Tibial artery (tissue), 4 donors: ENCODE results near the gene SMIM38.

ENCODE experiments used
- DNase-seq, 2 donors: peaks; one replicate each; pipeline ENCODE4 v3.0.0-alpha.2; 2019
- H3K27ac ChIP-seq, 2 donors: fragments of 200-600 bp; sonication (generic) in 1 of 2; 1 replicate in 1 of 2; 2 replicates in 1 of 2; pipeline ENCODE4 v1.5.1; 2018 to 2019; ENCODE audit warnings: mild to moderate bottlenecking in 1 of 2
- H3K27me3 ChIP-seq, 2 donors: fragments of 200-600 bp; sonication (generic) in 1 of 2; one replicate each; pipeline versions ENCODE4 v1.5.1 to v1.6.0; 2016 to 2019
- H3K36me3 ChIP-seq, 3 donors: fragments of 200-600 bp; sonication (generic) in 2 of 3; one replicate each; pipeline ENCODE4 v1.5.1; 2016 to 2019; ENCODE audit warnings: mild to moderate bottlenecking in 2 of 3
- H3K4me1 ChIP-seq, 4 donors: fragments of 200-600 bp; sonication (generic) in 2 of 4; 1 replicate in 3 of 4; 2 replicates in 1 of 4; pipeline ENCODE4 v1.5.1; 2016 to 2019
- H3K4me3 ChIP-seq, 2 donors: fragments of 200-600 bp; sonication (generic) in 1 of 2; 1 replicate in 1 of 2; 2 replicates in 1 of 2; pipeline ENCODE4 v1.5.1; 2018 to 2019; ENCODE audit warnings: mild to moderate bottlenecking in 2 of 2
- H3K9me3 ChIP-seq, 3 donors: fragments of 200-600 bp; sonication (generic) in 1 of 3; one replicate each; pipeline ENCODE4 v1.5.1; 2016 to 2019
- intact Hi-C: fragments of 100-400 bp; cut with DNase I; formaldehyde crosslinking; loops from one replicate; pipeline ENCODE4 v1.15.0; 2023; ENCODE audit warnings: low total_unique reads
- TF ChIP-seq, protein P1 (sequence below), 2 experiments: fragments of 200-600 bp in 1 of 2; fragments of 450-650 bp in 1 of 2; IDR thresholded peaks; one replicate each; pipeline ENCODE4 v1.5.1; 2017 to 2019; ENCODE audit warnings: antibody characterized with exemption in 2 of 2, mild to moderate bottlenecking in 1 of 2, moderate library complexity in 1 of 2

Gene SMIM38

DNA sequence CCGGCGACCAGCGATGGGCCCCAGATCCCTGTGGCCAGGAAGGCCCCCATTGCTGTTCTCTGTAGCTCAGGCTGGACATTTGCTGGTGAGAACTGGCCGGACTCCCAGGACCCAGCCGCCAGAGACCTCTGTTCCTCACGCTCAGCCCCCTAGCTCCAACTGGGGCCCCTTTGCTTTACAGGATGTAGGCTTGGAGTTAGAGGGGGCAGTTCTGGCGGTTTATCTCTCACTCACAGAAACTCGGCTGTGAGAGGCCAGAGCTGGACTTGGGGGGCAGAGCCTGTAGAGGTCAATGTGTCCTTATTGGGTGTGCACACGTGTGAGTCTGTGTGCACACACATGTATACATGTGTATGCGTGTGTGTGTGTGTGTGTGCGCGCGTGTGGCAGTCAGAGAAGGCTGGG lies 502 bp downstream of the SMIM38 start:
- no peaks in the 10 kb centered on the region for H3K36me3 ChIP-seq
- no peak overlapping the region for H3K4me3 ChIP-seq
- TF ChIP-seq, protein P1, sequence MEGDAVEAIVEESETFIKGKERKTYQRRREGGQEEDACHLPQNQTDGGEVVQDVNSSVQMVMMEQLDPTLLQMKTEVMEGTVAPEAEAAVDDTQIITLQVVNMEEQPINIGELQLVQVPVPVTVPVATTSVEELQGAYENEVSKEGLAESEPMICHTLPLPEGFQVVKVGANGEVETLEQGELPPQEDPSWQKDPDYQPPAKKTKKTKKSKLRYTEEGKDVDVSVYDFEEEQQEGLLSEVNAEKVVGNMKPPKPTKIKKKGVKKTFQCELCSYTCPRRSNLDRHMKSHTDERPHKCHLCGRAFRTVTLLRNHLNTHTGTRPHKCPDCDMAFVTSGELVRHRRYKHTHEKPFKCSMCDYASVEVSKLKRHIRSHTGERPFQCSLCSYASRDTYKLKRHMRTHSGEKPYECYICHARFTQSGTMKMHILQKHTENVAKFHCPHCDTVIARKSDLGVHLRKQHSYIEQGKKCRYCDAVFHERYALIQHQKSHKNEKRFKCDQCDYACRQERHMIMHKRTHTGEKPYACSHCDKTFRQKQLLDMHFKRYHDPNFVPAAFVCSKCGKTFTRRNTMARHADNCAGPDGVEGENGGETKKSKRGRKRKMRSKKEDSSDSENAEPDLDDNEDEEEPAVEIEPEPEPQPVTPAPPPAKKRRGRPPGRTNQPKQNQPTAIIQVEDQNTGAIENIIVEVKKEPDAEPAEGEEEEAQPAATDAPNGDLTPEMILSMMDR (IDR thresholded peaks at IDR 0.05) = no peak
- peak in 1 of 2 donors; percentile 46 for DNase-seq
- intact Hi-C loops = no loop called here
- H3K9me3 ChIP-seq = no peaks in the 10 kb centered on the region
- no peak overlapping the region for H3K27ac ChIP-seq
- H3K4me1 ChIP-seq = peaks cover 4 to 23% (median 15%) of the 10 kb centered on the region in 4 donors
- H3K27me3 ChIP-seq = no peaks in the 10 kb centered on the region

DNA sequence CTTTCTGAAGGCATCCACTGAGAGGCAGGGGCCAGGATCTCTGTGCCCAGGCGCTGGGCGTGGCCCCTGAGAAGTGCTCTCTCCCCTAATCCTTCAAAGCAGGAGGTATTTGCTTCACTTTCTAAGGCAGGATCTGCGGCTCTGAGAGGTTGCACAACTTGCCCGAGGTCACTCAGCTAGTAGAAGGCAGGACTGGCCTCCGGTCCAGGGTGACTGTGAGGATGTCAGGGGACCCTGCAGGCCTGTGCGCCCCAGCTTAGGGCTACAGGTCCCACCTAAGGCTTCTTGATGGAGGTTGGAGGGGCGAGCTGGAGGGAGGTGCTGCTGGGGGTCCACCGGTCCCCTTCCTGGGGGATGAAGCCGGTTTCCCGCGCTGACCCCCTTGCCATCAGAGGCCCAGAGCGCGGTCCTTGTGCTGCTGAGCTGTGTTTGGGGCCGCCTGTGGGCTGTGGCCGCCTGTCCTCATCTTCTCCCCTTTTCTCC lies 979 bp downstream of the SMIM38 start:
- no peaks in the 10 kb centered on the region for H3K9me3 ChIP-seq
- peak overlapping the region; percentile 29 to 46 for H3K27ac ChIP-seq
- H3K4me1 ChIP-seq = peaks cover 4 to 23% (median 15%) of the 10 kb centered on the region in 4 donors
- no peak for DNase-seq
- TF ChIP-seq, protein P1 (IDR thresholded peaks at IDR 0.05) = no peak
- H3K4me3 ChIP-seq = peak overlapping the region in 1 of 2 donors; percentile 38
- H3K36me3 ChIP-seq = no peaks in the 10 kb centered on the region
- no peaks in the 10 kb centered on the region for H3K27me3 ChIP-seq
- intact Hi-C loops = no loop called here

DNA sequence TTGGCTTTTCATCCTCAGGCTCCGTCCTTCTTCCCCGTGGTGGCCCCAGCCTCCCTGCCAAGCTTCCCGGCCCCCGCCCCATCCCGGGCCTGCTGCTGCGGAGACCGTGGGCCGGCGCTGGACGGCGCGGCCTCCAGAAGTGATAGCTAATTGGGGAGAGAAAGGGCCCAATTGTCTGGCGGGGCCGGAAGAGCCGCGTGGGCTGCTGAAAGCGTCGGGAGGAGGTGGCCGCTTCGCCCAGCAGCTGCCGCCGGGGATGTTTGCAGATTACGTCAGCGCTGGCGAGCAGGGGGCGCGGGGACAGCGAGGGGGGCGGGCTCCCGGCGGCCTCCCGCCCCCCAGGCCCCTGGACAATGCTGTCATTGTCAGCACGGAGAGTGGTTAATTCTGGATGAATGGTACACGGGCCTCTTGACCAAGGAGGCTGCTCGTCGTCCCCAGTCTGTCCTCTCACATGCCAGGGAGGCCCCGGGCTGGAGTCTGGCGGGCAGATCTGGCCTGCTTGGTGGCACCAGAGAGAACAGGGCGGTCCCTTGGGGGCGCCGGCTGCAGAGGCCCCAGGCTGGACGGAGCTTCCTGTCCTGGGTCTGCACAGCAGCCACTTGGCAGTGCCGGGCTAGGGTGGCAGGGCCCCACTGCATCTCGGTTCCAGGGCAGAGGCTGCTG lies 1.6 kb downstream of the SMIM38 start:
- DNase-seq = peak in 1 of 2 donors; percentile 73
- intact Hi-C loops = no loop called here
- Histone ChIP-seq H3K27ac (peak overlapping the region; percentile 29 to 46), H3K27me3 (no peaks in the 10 kb centered on the region), H3K36me3 (no peaks in the 10 kb centered on the region), H3K4me1 (peaks cover 4 to 23% (median 15%) of the 10 kb centered on the region in 4 donors), H3K9me3 (no peaks in the 10 kb centered on the region), H3K4me3 (peak overlapping the region; percentile 27 to 38)
- TF ChIP-seq, protein P1 (IDR thresholded peaks at IDR 0.05) = no peak

DNA sequence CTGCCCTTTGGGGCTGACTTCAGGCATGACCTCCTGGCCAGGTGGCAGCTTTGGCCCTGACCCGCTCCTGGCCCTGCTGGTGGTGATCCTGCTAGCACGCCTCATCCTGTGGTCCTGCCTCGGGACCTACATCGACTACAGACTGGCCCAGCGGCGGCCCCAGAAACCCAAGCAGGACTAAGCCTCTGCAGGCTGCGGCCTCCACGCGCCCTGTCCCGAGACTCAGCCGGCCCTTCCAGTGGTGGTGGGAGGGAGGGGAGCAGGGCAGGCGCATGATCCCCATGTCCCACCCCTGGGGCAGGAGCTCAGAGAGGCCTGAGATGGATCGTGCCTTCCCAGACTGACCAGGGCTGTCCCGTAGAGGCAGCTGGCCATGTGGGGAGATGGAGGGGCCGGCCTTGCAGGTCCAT lies 2.1 kb downstream of the SMIM38 start:
- Histone ChIP-seq H3K27ac (peak overlapping the region; percentile 29 to 46), H3K36me3 (no peaks in the 10 kb centered on the region), H3K27me3 (no peaks in the 10 kb centered on the region), H3K9me3 (no peaks in the 10 kb centered on the region), H3K4me1 (peaks cover 4 to 23% (median 15%) of the 10 kb centered on the region in 4 donors), H3K4me3 (no peak overlapping the region)
- intact Hi-C loops = no loop called here
- peak in 1 of 2 donors; percentile 61 for DNase-seq
- TF ChIP-seq, protein P1 (IDR thresholded peaks at IDR 0.05) = no peak

DNA sequence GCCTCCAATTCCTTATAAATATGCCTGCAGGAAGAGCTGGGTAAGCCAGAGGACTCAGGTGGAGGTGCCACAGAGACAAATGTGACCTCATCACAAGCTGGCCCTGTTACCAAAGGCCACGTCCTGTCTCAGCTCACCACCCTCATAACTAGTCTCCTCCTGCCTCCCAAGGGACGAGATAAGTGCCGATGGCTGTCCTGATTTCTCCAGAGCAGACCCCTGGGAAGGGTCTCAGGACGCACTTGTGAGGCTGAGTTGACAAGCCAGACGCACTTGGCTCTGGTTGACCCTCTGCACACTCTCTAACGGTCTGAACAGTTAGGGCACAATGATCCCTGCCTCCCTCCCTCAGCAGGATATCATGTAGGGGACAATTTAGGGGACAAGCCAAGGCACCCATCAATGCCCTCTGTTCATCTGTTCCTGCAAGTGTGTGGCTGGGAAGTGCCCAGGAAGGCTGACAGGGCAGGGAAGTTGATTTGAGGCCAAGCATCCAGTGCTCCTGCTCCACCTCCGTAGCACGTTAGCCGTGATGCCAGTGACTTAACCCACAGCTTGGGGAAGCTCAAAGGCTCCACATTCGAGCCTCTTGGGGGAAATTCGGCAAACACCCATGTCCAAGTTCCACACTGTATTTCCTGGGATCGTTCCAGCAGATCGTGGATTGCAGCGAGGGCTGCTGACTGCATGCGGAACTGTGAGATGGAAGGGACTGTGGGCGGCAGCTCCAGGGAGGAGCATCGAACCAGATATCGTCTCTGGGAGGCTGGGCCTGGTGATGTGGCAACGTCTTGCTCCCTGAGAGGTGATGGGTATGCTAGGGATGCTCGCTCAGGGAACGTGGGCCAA lies 2.8 kb downstream of the SMIM38 start:
- DNase-seq = peak in 1 of 2 donors; percentile 55
- Histone ChIP-seq H3K27ac (no peak overlapping the region), H3K4me3 (no peak overlapping the region), H3K27me3 (no peaks in the 10 kb centered on the region), H3K4me1 (peaks cover 4 to 23% (median 15%) of the 10 kb centered on the region in 4 donors), H3K9me3 (no peaks in the 10 kb centered on the region), H3K36me3 (no peaks in the 10 kb centered on the region)
- intact Hi-C loops = no loop called here
- TF ChIP-seq, protein P1 (IDR thresholded peaks at IDR 0.05) = no peak
